Mesendoderm (in vitro differentiated cells): Measurements from ENCODE around the gene MAGI2.
"Not testable (repeated sequence)": the region's sequence is repeated elsewhere in the genome, so short reads cannot be mapped to it uniquely, and the experiment has no call there.

Experiments
- DNase-seq: peaks from one replicate; pipeline ENCODE4 v3.0.0; 2013
- H2AK5ac ChIP-seq: 2 replicates; pipeline ENCODE4 v1.6.1; 2013; ENCODE audit warnings: low read length, inconsistent platforms
- H2BK120ac ChIP-seq: 2 replicates; pipeline ENCODE4 v1.6.1; 2013; ENCODE audit warnings: low read depth, mild to moderate bottlenecking, low read length, moderate library complexity, mixed read lengths
- H2BK15ac ChIP-seq: replicated peaks from 2 replicates; pipeline ENCODE4 v1.6.1; 2013; ENCODE audit warnings: low read depth, mild to moderate bottlenecking, moderate library complexity
- H2BK5ac ChIP-seq: 2 replicates; pipeline ENCODE4 v1.6.1; 2013; ENCODE audit warnings: low read length, inconsistent platforms
- H3K18ac ChIP-seq: 2 replicates; pipeline ENCODE4 v1.6.1; 2013; ENCODE audit warnings: mild to moderate bottlenecking, low read length, mixed read lengths
- H3K23ac ChIP-seq: one replicate; pipeline ENCODE4 v1.6.1; 2013; ENCODE audit warnings: low read length
- H3K27ac ChIP-seq: 2 replicates; pipeline ENCODE4 v1.5.1; 2013; ENCODE audit warnings: low read depth, mild to moderate bottlenecking, inconsistent platforms, low read length, moderate library complexity
- H3K27me3 ChIP-seq: 2 replicates; pipeline ENCODE4 v1.6.1; 2013; ENCODE audit warnings: low read length, control low read depth, mild to moderate bottlenecking, inconsistent platforms; ENCODE audit not compliant: insufficient read depth, poor library complexity
- H3K36me3 ChIP-seq: 2 replicates; pipeline ENCODE4 v1.6.1; 2013; ENCODE audit warnings: low read length, inconsistent platforms; ENCODE audit not compliant: control insufficient read depth, insufficient read depth
- H3K4ac ChIP-seq: one replicate; pipeline ENCODE4 v1.6.1; 2013; ENCODE audit warnings: low read depth, mild to moderate bottlenecking, low read length, moderate library complexity
- H3K4me1 ChIP-seq: 2 replicates; pipeline ENCODE4 v1.6.1; 2013; ENCODE audit warnings: low read depth, low read length, inconsistent platforms; ENCODE audit not compliant: control insufficient read depth
- H3K4me2 ChIP-seq: 2 replicates; pipeline ENCODE4 v1.6.1; 2013; ENCODE audit warnings: low read length
- H3K4me3 ChIP-seq: 2 replicates; pipeline ENCODE4 v1.5.1; 2013; ENCODE audit warnings: mild to moderate bottlenecking, low read length
- H3K56ac ChIP-seq: one replicate; pipeline ENCODE4 v1.6.1; 2013; ENCODE audit warnings: low read length
- H3K79me1 ChIP-seq: 2 replicates; pipeline ENCODE4 v1.6.1; 2013; ENCODE audit warnings: low read length, inconsistent platforms
- H3K79me2 ChIP-seq: 2 replicates; pipeline ENCODE4 v1.6.1; 2013; ENCODE audit warnings: mild to moderate bottlenecking, low read length; ENCODE audit not compliant: control insufficient read depth, insufficient read depth
- H3K9ac ChIP-seq: 2 replicates; pipeline ENCODE4 v1.6.1; 2013; ENCODE audit warnings: low read length, inconsistent platforms
- H4K5ac ChIP-seq: one replicate; pipeline ENCODE4 v1.6.1; 2013; ENCODE audit warnings: low read length
- H4K8ac ChIP-seq: one replicate; pipeline ENCODE4 v1.6.1; 2013; ENCODE audit warnings: low read depth, mild to moderate bottlenecking, control low read depth, low read length, moderate library complexity
- WGBS: extraction: QIAGEN DNeasy Blood & Tissue Kit; methylation state at CpG from one replicate; pipeline ENCODE4 v1.1.7; 2013; ENCODE audit warnings: low lambda C conversion rate, missing lambda C conversion rate; ENCODE audit not compliant: insufficient coverage; ENCODE audit errors: extremely low coverage; 5-methylcytosine and 5-hydroxymethylcytosine counted together

The MAGI2 gene

GRCh38 chr7:78587443-78588044, 865.9 kb downstream of the MAGI2 start:
- H3K4ac ChIP-seq, result no peak overlapping the region
- H3K9ac ChIP-seq, result no peak overlapping the region
- H3K27ac ChIP-seq, result no peak overlapping the region
- no peaks in the 10 kb centered on the region for H3K79me1 ChIP-seq
- H3K79me2 ChIP-seq, result no peaks in the 10 kb centered on the region
- no peak overlapping the region for H2AK5ac ChIP-seq
- H3K18ac ChIP-seq, result no peak overlapping the region
- H3K56ac ChIP-seq, result no peak overlapping the region
- no peak overlapping the region for H3K4me2 ChIP-seq
- H3K27me3 ChIP-seq, result no peaks in the 10 kb centered on the region
- H2BK5ac ChIP-seq, result no peak overlapping the region
- no peak overlapping the region for H3K23ac ChIP-seq
- no peak overlapping the region for H2BK120ac ChIP-seq
- no peaks in the 10 kb centered on the region for H3K36me3 ChIP-seq
- no peak overlapping the region for H4K8ac ChIP-seq
- no peak overlapping the region for H4K5ac ChIP-seq
- H2BK15ac ChIP-seq, result no peak overlapping the region
- H3K4me3 ChIP-seq, result no peak overlapping the region
- DNase-seq, result peak; percentile 46
- peaks cover 4% of the 10 kb centered on the region for H3K4me1 ChIP-seq
- WGBS, result no CpG with 5 or more reads among the region's 5 CpGs

GRCh38 chr7:78585980-78586379, 867.5 kb downstream of the MAGI2 start:
- no peak for DNase-seq
- no peak overlapping the region for H3K23ac ChIP-seq
- no peak overlapping the region for H2AK5ac ChIP-seq
- no peak overlapping the region for H2BK120ac ChIP-seq
- H3K9ac ChIP-seq, result no peak overlapping the region
- no peak overlapping the region for H4K5ac ChIP-seq
- no peak overlapping the region for H3K18ac ChIP-seq
- WGBS, result no CpG with 5 or more reads among the region's 4 CpGs
- H4K8ac ChIP-seq, result no peak overlapping the region
- no peak overlapping the region for H3K4me2 ChIP-seq
- no peaks in the 10 kb centered on the region for H3K79me2 ChIP-seq
- H3K27ac ChIP-seq, result no peak overlapping the region
- H2BK5ac ChIP-seq, result no peak overlapping the region
- H3K4me1 ChIP-seq, result peaks cover 7% of the 10 kb centered on the region
- no peak overlapping the region for H3K4me3 ChIP-seq
- H3K56ac ChIP-seq, result no peak overlapping the region
- no peak overlapping the region for H2BK15ac ChIP-seq
- H3K27me3 ChIP-seq, result no peaks in the 10 kb centered on the region
- no peak overlapping the region for H3K4ac ChIP-seq
- no peaks in the 10 kb centered on the region for H3K36me3 ChIP-seq
- no peaks in the 10 kb centered on the region for H3K79me1 ChIP-seq

- H3K4me3 ChIP-seq, result no peak overlapping the region
- H4K5ac ChIP-seq, result peak overlapping the region; percentile 33
- H3K4me2 ChIP-seq, result no peak overlapping the region
- no peak overlapping the region for H2AK5ac ChIP-seq
- peak overlapping the region; percentile 90 for H2BK5ac ChIP-seq
- peak overlapping the region; percentile 88 for H3K18ac ChIP-seq
- WGBS, result no CpG with 5 or more reads among the region's 2 CpGs
- H4K8ac ChIP-seq, result no peak overlapping the region
- no peaks in the 10 kb centered on the region for H3K27me3 ChIP-seq
- peak overlapping the region; percentile 89 for H3K27ac ChIP-seq
- H2BK15ac ChIP-seq, result no peak overlapping the region
- peak overlapping the region; percentile 70 for H3K4ac ChIP-seq
- peak overlapping the region; percentile 48 for H2BK120ac ChIP-seq
- H3K9ac ChIP-seq, result peak overlapping the region; percentile 8
- no peaks in the 10 kb centered on the region for H3K79me1 ChIP-seq
- H3K23ac ChIP-seq, result no peak overlapping the region
- no peaks in the 10 kb centered on the region for H3K36me3 ChIP-seq
- no peaks in the 10 kb centered on the region for H3K79me2 ChIP-seq
- peaks cover 8% of the 10 kb centered on the region for H3K4me1 ChIP-seq
- H3K56ac ChIP-seq, result peak overlapping the region; percentile 61
- peak; percentile 93 for DNase-seq
These were observed 874.8 kb downstream of the MAGI2 start for GRCh38 chr7:78578686-78579085.

GRCh38 chr7:78577174-78577952, 876.1 kb downstream of the MAGI2 start:
- not testable (repeated sequence) for H3K4ac ChIP-seq, H3K27me3 ChIP-seq, H2BK15ac ChIP-seq, H3K36me3 ChIP-seq, H3K27ac ChIP-seq, H3K4me3 ChIP-seq, H3K9ac ChIP-seq, H2AK5ac ChIP-seq, H2BK5ac ChIP-seq, H3K4me2 ChIP-seq, H3K18ac ChIP-seq, H4K8ac ChIP-seq, H3K4me1 ChIP-seq, H3K79me1 ChIP-seq, H3K23ac ChIP-seq, H2BK120ac ChIP-seq, H4K5ac ChIP-seq, H3K56ac ChIP-seq, H3K79me2 ChIP-seq
- peak; percentile 65 for DNase-seq
- WGBS, result no CpG with 5 or more reads among the region's 7 CpGs

- Histone ChIP-seq H3K27ac (peak overlapping the region; percentile 66), H3K79me2 (no peaks in the 10 kb centered on the region), H4K5ac (no peak overlapping the region), H3K9ac (no peak overlapping the region), H3K4me3 (no peak overlapping the region), H3K18ac (peak overlapping the region; percentile 97), H2AK5ac (no peak overlapping the region), H2BK15ac (no peak overlapping the region), H3K4me1 (peaks cover 8% of the 10 kb centered on the region), H3K56ac (peak overlapping the region; percentile 17), H3K4me2 (no peak overlapping the region), H2BK120ac (peak overlapping the region; percentile 93), H3K4ac (peak overlapping the region; percentile 52), H4K8ac (no peak overlapping the region), H3K27me3 (no peaks in the 10 kb centered on the region), H2BK5ac (no peak overlapping the region), H3K23ac (no peak overlapping the region), H3K36me3 (no peaks in the 10 kb centered on the region), H3K79me1 (no peaks in the 10 kb centered on the region)
- DNase-seq, result peak; percentile 89
These were observed 877.2 kb downstream of the MAGI2 start for GRCh38 chr7:78576236-78576635.
